T-helper 2 cell treated with Interferon-gamma antibody and Interleukin-4, amounts not matched to agents 100 ng/mL and 5 ng/mL, for 36 hours (primary cell): ENCODE results near the gene DDIT4. TPM values are rescaled to one million over a fixed set of nuclear protein-coding genes. Genes with fewer than 3 reads are reported as not detected.
"Not testable (repeated sequence)": the region's sequence is repeated elsewhere in the genome, so short reads cannot be mapped to it uniquely, and the experiment has no call there.

Experiments used
- intact Hi-C: fragments of 100-400 bp; cut with micrococcal nuclease; formaldehyde crosslinking; loops from one replicate; pipeline ENCODE4 v1.15.1; 2023
- total RNA-seq: library from RNA; stranded (reverse); gene quantifications from 2 replicates; pipeline ENCODE4 v1.2.3, GENCODE V29; 2022

The DDIT4 gene
- total RNA-seq, 1 donor from 2014 or later = 155 TPM

DNA sequence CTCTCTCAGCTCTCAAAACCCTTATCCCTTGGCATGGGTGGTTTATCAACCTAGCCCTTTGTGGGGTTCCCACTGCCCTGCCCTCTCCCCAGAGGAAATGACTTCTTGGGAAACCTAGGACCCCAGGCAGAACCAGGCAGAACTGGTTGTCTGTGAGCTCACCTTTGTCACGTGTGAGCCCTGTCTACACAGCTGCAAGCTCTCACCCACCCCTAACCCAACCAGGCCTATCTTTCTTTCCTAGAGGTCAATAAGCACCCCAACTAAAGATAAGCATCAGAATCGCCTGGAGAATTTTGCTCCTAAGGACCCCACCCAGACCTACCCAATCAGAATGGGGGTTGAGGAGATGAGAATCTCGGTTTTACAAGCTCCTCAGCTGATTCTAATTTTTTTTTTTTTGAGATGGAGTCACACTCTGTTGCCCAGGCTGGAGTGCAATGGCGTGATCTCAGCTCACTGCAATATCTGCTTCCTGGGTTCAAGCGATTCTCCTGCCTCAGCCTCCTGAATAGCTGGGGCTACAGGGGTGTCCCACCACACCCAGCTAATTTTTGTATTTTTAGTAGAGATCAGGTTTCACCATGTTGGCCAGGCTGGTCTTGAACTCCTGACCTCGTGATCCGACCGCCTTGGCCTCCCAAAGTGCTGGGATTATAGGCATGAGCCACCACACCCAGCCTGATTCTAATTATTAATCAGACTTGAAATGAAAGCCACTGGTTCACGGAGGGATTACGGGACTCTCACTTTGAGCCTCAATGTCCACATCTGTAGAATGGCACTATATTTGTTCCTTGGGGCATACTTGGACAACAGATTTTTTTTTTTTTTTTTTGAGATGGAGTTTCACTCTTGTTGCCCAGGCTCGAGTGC, 7.5 kb upstream of the DDIT4 start:
- intact Hi-C loops = no loop called here

DNA sequence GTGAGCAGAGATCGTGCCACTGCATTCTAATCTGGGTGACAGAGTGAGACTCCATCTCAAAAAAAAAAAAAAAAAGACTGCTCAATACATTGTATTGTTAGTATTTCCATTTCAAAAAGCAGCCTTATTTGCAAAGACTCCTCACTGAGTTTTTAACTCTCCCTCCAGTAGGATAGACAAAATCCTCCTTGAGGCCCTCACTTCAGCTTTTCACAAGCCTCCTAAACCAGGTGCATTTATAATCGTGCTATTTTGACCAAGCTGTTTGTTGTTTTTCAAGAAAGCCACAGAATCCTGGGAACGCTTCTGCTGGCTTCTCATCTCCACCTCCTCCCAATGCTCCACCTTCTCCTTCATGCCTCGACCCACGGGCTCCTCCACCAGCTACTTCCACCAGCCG, 6.3 kb upstream of the DDIT4 start:
- intact Hi-C loops = no loop called here

DNA sequence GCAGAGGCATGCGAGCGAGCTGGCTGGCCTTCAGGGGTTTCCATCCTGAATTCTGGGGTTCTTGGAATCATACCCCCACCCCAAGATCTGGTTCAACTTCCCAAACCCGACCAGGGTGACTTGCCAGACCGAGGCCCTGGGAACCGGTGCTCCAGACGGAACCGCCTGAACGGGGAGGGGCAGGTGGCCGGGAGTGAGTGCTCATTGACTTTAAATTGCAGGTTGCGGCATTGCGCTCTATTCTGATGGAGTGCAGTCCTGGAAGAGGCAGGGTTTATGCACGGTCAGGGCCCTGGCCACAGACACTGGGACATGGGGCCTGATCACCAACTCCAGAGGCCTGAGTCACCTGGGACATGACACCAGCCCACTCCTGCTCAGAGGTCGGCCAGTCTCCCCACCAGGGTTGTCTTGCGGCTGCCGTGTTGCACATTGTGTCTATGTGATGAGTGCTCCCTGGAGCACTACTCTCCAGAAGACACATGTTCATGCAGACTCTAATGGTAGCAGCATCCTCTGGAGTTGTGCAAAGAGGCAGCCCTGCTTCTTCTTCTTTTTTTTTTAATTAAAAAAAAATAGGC, 5.8 kb upstream of the DDIT4 start:
- intact Hi-C loops = no loop called here

DNA sequence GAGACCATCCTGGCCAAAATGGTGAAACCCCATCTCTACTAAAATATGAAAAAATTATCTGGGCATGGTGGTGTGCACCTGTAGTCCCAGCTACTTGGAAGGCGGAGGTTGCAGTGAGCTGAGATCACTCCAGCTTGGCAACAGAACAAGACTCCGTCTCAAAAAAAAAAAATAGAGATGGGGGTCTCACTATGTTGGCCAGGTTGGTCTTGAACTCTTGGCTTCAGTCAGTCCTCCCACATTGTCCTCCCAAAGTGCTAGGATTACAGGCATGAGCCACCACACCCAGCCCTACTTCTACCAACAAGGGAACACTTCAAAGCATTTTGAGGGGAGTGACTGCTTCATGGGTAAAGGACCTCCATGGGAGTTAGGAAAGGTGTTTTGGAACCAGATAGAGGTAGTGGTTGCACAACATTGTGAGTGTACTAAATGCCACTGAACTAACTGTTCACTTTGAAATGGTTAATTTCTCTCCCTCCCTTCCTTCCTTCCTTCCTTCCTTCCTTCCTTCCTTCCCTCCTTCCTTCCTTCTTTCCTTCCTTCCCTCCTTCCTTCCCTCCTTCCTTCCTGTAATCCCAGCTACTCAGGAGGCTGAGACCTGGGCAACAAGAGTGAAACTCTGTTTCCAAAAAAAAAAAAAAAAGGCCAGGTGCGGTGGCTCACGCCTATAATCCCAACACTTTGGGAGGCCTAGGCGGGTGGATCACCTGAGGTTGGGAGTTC, 5.1 kb upstream of the DDIT4 start:
- intact Hi-C loops = not testable (repeated sequence)

DNA sequence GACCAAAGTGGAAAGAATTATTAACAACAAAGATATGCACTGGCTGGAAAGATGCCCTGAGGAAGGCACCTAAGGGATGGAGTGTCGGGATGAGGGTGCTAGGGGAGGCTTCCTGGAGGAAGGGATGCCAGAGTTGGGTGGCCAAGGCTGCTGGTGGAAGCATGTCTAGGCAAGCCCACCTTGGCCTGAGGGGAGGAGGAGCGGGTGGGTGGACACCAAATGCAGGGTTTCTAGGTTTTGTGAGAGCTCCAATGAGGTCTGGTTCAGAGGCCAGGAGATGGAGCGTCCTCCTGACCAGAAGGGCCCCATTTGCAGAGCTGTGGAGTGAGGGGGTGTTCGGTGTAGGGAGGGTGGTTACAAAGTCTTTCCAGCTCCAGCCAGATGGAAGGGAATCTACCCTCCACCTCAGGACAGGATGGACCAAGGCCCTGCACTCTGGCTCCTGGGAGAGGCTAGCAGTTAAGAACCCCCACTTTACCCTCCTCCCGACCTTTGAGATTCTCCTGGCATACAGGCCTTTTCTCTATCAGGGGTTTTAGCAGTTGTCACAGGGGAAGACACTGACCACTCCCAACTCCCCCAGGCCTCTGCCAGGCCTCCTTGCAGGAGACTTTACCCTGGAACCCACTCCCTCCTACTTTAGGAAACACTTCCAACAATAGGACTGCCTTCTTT, 3.0 kb upstream of the DDIT4 start:
- intact Hi-C loops = no loop called here

DNA sequence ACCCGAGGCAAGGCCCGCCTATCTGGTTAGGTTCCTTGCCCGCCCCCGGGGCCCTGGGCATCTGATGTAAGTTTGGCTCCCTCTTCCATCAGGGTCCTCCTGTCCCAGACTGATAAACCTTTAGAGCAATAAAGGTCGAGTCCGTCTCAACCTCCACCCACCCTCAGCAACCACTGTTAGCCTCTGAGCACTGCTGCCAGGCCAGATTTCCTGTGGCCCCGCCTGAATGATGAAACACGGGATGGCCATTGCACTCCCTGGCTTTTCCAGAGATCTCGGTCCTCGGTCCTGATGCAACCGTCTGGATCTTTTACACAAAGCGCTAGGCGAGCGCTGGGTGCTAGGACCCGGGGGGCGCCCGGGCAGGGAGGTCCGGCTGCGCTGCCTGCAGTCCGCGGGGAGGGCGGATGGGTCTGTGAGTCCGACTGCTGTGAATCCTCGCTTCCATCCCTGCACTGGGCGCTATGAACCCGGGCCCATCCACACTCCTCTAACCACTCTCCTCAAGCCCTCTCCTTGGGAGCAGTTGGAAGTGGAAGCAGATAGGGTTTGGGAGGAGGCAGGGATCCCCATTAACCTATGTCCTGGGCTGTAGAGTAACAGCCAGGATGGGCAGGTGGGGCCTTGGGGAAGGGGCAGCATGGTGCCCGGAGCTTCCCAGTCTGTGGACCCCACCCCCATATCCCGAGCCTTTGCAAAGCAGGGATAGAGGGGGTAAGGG, 875 bp upstream of the DDIT4 start:
- intact Hi-C loops = loop anchor here (1.0 kb wide), 6 partner anchors 12 to 62 kb away; partner anchors contain the start of genes ANAPC16 and ASCC1

DNA sequence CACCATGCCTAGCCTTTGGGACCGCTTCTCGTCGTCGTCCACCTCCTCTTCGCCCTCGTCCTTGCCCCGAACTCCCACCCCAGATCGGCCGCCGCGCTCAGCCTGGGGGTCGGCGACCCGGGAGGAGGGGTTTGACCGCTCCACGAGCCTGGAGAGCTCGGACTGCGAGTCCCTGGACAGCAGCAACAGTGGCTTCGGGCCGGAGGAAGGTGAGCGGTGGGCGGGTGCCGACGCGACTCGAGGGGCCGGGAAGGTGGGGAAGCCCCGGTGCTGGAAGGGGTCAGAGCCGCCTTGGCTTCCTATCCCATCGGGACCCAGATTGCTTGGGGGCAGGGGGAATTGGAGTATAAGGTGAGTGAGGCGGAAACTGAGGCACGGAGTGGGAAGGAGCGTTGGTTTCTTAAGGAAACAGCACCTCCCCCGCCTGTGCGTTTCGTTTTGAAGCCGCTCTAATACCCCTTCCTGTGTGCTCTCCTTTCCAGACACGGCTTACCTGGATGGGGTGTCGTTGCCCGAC, 547 bp downstream of the DDIT4 start:
- intact Hi-C loops = loop anchor here (1.0 to 2.0 kb wide), 2 partner anchors 23 to 51 kb away; no protein-coding TSS in a partner anchor

DNA sequence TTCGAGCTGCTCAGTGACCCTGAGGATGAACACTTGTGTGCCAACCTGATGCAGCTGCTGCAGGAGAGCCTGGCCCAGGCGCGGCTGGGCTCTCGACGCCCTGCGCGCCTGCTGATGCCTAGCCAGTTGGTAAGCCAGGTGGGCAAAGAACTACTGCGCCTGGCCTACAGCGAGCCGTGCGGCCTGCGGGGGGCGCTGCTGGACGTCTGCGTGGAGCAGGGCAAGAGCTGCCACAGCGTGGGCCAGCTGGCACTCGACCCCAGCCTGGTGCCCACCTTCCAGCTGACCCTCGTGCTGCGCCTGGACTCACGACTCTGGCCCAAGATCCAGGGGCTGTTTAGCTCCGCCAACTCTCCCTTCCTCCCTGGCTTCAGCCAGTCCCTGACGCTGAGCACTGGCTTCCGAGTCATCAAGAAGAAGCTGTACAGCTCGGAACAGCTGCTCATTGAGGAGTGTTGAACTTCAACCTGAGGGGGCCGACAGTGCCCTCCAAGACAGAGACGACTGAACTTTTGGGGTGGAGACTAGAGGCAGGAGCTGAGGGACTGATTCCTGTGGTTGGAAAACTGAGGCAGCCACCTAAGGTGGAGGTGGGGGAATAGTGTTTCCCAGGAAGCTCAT, 1.1 kb downstream of the DDIT4 start:
- intact Hi-C loops = loop anchor here (1.0 to 2.0 kb wide), 2 partner anchors 22 to 52 kb away; no protein-coding TSS in a partner anchor

DNA sequence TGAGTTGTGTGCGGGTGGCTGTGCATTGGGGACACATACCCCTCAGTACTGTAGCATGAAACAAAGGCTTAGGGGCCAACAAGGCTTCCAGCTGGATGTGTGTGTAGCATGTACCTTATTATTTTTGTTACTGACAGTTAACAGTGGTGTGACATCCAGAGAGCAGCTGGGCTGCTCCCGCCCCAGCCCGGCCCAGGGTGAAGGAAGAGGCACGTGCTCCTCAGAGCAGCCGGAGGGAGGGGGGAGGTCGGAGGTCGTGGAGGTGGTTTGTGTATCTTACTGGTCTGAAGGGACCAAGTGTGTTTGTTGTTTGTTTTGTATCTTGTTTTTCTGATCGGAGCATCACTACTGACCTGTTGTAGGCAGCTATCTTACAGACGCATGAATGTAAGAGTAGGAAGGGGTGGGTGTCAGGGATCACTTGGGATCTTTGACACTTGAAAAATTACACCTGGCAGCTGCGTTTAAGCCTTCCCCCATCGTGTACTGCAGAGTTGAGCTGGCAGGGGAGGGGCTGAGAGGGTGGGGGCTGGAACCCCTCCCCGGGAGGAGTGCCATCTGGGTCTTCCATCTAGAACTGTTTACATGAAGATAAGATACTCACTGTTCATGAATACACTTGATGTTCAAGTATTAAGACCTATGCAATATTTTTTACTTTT, 1.8 kb downstream of the DDIT4 start:
- intact Hi-C loops = loop anchor here (2.0 kb wide), 1 partner anchor 53 kb away; no protein-coding TSS in a partner anchor

DNA sequence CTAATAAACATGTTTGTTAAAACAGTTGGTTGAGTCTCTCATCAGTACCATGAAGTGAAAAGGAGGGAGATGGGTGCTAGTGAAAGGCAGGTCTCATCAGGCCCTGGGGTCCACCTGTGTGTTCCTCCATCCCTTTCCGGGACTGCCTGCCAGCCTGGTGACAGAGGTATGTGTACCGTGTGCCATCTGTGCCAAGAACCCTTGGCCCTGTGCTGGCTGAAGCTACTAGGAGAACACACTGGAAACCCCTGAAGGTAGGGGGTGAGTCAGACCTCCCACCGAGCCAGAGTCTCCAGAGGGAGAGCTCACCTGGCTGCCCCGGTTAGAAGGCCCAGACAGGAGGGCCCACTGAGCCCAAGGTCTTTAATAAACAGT, 2.3 kb downstream of the DDIT4 start:
- intact Hi-C loops = no loop called here

DNA sequence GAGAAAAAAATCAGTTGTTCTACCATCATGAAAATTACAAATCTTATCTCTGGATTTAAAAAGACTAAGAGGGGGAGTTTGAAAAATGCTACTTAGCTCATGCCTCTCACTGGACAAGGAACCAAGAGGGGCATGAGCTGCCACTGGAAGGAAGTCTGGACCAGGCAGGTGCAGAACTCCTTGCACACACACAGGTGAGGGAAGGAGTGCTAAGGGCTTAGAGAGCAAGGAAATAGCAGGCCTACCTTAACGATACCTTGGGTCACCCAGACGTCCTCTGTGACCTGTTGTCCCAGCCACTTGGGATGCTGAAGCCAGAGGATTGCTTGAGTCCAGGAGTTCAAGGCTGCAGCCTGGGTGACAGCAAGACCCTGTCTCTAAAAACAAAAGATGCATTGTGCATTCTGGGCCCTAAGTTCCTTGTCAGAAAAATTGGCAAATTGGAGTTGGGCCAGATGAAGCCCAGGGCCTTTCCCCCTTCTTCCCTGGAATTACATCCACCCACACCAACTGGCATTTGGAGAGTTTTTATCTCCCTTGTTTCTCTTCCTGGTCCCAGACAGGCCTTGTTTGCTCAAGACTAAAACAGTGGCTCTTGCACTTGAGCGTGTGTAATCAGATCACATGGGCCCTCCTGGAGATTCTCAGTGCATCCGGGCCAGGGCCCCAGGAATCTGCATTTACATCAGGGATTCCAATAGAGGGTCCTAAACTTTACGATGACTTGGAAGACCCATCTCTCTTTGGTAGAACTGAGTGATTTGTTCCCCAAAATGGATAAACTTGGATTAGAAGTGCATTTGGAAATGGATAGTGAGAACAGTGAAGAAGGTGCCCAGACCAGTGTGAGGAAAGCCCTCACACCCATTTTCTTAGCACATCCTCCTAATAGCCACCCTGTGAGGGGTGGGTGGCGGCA, 3.0 kb downstream of the DDIT4 start:
- intact Hi-C loops = no loop called here

DNA sequence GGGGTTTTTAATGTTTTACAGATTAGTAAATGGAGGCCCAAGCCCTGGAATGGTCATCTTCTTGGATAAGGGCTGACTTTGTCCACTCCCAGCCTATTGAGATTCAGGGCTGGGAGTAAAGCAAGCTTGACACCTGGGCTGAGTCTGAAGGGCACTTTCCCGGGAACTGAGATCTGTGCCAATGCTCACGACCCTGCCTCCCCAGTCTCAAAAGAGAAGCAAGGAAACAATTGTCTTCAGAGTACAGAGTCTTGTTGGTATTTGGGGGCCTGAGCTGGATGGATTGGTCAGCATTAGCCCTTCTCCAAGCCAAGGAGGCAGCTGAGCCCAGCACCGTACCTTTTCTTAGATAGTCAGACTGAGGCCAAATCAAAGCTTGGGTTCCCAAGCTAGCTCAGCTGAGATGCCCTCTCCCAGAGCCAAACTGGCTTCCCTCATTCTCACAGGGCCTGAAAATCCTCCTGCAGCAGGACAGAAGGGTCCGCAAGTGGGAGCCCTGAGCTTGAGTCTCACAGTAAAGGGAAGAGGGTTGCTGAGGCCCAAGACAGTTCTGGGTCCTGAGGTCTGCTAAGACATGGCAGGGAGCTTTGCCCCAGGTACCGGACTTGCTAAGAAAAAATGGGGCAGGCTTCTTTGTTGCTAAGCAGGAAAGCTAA, 3.7 kb downstream of the DDIT4 start:
- intact Hi-C loops = no loop called here

DNA sequence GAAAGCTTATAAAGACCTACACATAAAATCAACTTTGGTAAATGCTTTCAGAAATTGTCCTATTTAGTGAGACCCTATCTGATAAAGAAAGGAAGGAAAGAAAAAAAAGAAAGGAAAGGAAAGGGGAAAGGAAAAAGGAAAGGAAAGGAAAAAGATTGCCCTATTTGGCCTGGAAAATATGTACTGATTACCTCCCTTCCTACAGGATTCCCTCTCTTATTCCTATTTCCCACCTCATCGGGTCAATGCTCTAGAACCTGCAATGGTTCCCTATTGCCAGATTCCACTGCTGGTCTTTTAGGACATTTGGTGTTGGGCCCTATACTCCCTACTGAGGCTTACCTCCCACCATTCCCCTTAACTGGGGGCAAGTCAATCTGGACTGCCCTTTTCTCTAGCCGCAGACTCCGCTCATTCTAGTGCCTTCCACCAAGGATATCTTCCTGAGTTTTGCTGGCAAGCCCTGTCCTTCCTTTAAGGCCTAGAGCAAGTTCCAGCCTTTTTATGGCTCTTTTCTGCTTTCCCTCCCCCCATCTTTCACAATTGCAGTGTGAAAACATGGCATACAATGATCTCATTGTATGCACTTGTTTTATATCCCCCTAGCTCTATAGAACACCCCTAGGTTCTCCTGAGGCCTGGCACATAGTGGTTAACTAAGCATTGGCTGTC, 4.4 kb downstream of the DDIT4 start:
- intact Hi-C loops = no loop called here

DNA sequence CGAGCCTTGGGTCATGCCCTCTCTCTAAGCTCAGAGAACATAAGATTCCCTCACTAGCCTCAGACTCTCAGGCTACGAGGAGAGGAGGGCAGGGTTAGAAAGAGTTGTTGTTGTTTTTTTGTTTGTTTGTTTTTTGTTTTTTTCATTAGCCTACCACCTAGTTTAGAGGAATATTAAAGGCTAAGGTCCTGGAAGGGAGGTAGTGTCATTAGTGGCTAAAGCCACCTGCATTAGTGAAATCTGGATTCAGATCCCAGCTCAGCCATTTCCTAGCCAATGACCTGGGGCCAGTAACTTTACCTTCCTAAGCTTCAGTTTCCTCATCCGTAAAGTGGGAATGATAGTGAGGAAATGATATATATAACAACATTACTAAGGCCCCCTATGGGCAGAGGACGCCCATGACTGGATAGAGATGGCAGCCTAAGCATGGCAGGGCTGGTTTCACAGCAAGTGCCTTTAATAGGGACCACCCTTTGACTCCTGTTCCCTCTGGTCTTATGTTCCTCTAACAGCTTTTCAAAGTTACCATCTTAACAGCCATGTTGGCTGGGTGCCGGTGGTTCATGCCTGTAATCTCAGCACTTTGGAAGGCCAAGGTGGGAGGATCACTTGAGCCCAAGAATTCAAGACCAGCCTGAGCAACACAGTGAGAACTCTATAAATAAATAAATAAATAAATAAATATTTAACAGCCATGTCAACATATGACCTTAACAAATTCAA, 5.1 kb downstream of the DDIT4 start:
- intact Hi-C loops = no loop called here

DNA sequence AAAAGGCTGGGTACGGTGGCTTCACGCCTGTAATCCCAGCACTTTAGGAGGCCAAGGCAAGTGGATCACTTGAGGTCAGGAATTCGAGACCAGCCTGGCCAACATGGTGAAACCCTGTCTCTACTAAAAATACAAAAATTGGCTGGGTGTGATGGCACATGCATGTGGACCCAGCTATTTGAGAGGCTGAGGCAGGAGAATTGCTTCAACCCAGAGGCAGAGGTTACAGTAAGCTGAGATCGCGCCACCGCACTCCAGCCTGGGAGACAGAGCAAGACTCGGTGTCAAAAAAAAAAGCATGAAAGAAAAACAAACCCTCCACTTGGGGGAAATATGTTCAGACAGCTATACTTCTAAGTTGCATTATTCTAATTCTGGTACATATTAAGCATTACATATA, 5.9 kb downstream of the DDIT4 start:
- intact Hi-C loops = not testable (repeated sequence)

DNA sequence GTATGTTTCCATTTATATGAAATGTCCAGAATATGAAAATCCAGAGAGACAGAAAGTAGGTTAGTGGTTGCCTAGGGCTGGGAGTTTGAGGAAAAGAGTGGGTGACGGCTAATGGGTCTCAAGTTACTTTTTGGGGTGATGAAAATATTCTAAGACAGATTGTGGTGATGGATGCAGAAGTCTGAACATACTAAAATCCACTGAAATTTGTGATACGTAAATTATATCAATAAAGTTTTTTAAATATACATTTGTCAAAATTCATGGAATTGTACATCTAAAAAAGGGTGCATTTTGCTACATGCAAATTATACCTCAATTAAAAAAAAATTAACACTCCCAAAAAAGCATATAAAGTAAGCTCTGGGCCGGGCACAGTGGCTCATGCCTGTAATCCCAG, 9.4 kb downstream of the DDIT4 start:
- intact Hi-C loops = no loop called here
